Osteocyte (in vitro differentiated cells): ENCODE results near the gene ERCC4. TPM values are rescaled to one million over a fixed set of nuclear protein-coding genes. Genes with fewer than 3 reads are reported as not detected.

Experiments
- DNase-seq: peaks from one replicate; pipeline ENCODE4 v3.0.0; 2021; ENCODE audit warnings: mixed read lengths; ENCODE audit not compliant: unreplicated experiment; ENCODE audit errors: extremely low spot score
- H3K27ac Mint-ChIP-seq: one replicate; pipeline ENCODE4 v1.8.0; 2021; ENCODE audit warnings: mild to moderate bottlenecking, mixed read lengths; ENCODE audit not compliant: unreplicated experiment
- H3K27me3 Mint-ChIP-seq: one replicate; pipeline ENCODE4 v1.8.0; 2021; ENCODE audit warnings: mixed read lengths; ENCODE audit not compliant: unreplicated experiment
- H3K36me3 Mint-ChIP-seq: one replicate; pipeline ENCODE4 v1.8.0; 2021; ENCODE audit warnings: mixed read lengths; ENCODE audit not compliant: unreplicated experiment
- H3K4me1 Mint-ChIP-seq: one replicate; pipeline ENCODE4 v1.8.0; 2021; ENCODE audit warnings: mixed read lengths; ENCODE audit not compliant: unreplicated experiment
- H3K4me3 Mint-ChIP-seq: one replicate; pipeline ENCODE4 v1.8.0; 2021; ENCODE audit warnings: mild to moderate bottlenecking, moderate library complexity, mixed read lengths; ENCODE audit not compliant: unreplicated experiment
- H3K9me3 Mint-ChIP-seq: one replicate; pipeline ENCODE4 v1.8.0; 2021; ENCODE audit warnings: mixed read lengths; ENCODE audit not compliant: unreplicated experiment
- CTCF ChIP-seq: fragments of 200-600 bp; sonication (generic); IDR thresholded peaks from 2 replicates; pipeline ENCODE4 v1.5.0; 2021; ENCODE audit warnings: antibody characterized with exemption, mild to moderate bottlenecking, moderate library complexity
- total RNA-seq: library from RNA; stranded (reverse); gene quantifications from 2 replicates; pipeline ENCODE4 v1.2.1, GENCODE V29; 2021

ERCC4 gene
- total RNA-seq, 1 donor from 2014 or later = 16.0 TPM

GRCh38 chr16:13994239-13995106 lies 74.5 kb downstream of the ERCC4 start:
- no peaks in the 10 kb centered on the region for H3K36me3 Mint-ChIP-seq
- no peak for TF ChIP-seq CTCF
- DNase-seq = no peak
- H3K27ac Mint-ChIP-seq = no peak overlapping the region
- no peaks in the 10 kb centered on the region for H3K9me3 Mint-ChIP-seq
- H3K4me3 Mint-ChIP-seq = no peak overlapping the region
- peaks cover 2% of the 10 kb centered on the region for H3K4me1 Mint-ChIP-seq
- peaks cover 9% of the 10 kb centered on the region for H3K27me3 Mint-ChIP-seq

GRCh38 chr16:13995194-13995593 lies 75.2 kb downstream of the ERCC4 start:
- no peaks in the 10 kb centered on the region for H3K9me3 Mint-ChIP-seq

GRCh38 chr16:13996778-13997288 lies 76.9 kb downstream of the ERCC4 start:
- H3K4me3 Mint-ChIP-seq = no peak overlapping the region
- no peak overlapping the region for H3K27ac Mint-ChIP-seq
- no peaks in the 10 kb centered on the region for H3K27me3 Mint-ChIP-seq
- no peak for DNase-seq
- peaks cover 2% of the 10 kb centered on the region for H3K4me1 Mint-ChIP-seq
- H3K9me3 Mint-ChIP-seq = no peaks in the 10 kb centered on the region
- no peaks in the 10 kb centered on the region for H3K36me3 Mint-ChIP-seq
- no peak for TF ChIP-seq CTCF

More at GRCh38 chr16:13995194-13995593, 75.2 kb downstream of the ERCC4 start:
- no peaks in the 10 kb centered on the region for H3K36me3 Mint-ChIP-seq
- H3K4me1 Mint-ChIP-seq = peaks cover 2% of the 10 kb centered on the region
- peaks cover 9% of the 10 kb centered on the region for H3K27me3 Mint-ChIP-seq
- no peak overlapping the region for H3K27ac Mint-ChIP-seq
- no peak overlapping the region for H3K4me3 Mint-ChIP-seq
- no peak for TF ChIP-seq CTCF
- no peak for DNase-seq

GRCh38 chr16:13997526-13997925 lies 77.6 kb downstream of the ERCC4 start:
- Mint-ChIP-seq H3K4me1 (peaks cover 6% of the 10 kb centered on the region), H3K4me3 (no peak overlapping the region), H3K27me3 (no peaks in the 10 kb centered on the region), H3K9me3 (no peaks in the 10 kb centered on the region), H3K27ac (no peak overlapping the region), H3K36me3 (no peaks in the 10 kb centered on the region)
- no peak for TF ChIP-seq CTCF
- no peak for DNase-seq

GRCh38 chr16:13997933-13998332 lies 78.0 kb downstream of the ERCC4 start:
- Mint-ChIP-seq H3K4me3 (no peak overlapping the region), H3K9me3 (no peaks in the 10 kb centered on the region), H3K27ac (no peak overlapping the region), H3K27me3 (no peaks in the 10 kb centered on the region), H3K4me1 (peaks cover 10% of the 10 kb centered on the region), H3K36me3 (no peaks in the 10 kb centered on the region)
- TF ChIP-seq CTCF = no peak
- no peak for DNase-seq
